ENCODE data around the gene KCNT1.

The KCNT1 gene

GRCh38 chr9:135826188-135826545 lies 124.2 kb downstream of the KCNT1 start:
- no peak for DNase-seq (ENCODE audit: low read depth)
- TF ChIP-seq MAX (IDR thresholded peaks at IDR 0.05; ENCODE audit: low read depth, low read length) (no peak), MYC (IDR thresholded peaks at IDR 0.05; ENCODE audit: low read depth, low read length) (no peak), POLR2A (IDR thresholded peaks at IDR 0.05; ENCODE audit: extremely low read depth, insufficient read length) (no peak)
- TF ChIP-seq, protein P1, sequence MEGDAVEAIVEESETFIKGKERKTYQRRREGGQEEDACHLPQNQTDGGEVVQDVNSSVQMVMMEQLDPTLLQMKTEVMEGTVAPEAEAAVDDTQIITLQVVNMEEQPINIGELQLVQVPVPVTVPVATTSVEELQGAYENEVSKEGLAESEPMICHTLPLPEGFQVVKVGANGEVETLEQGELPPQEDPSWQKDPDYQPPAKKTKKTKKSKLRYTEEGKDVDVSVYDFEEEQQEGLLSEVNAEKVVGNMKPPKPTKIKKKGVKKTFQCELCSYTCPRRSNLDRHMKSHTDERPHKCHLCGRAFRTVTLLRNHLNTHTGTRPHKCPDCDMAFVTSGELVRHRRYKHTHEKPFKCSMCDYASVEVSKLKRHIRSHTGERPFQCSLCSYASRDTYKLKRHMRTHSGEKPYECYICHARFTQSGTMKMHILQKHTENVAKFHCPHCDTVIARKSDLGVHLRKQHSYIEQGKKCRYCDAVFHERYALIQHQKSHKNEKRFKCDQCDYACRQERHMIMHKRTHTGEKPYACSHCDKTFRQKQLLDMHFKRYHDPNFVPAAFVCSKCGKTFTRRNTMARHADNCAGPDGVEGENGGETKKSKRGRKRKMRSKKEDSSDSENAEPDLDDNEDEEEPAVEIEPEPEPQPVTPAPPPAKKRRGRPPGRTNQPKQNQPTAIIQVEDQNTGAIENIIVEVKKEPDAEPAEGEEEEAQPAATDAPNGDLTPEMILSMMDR (IDR thresholded peaks at IDR 0.05; ENCODE audit: low read depth, low read length): no peak
- no peak overlapping the region for H3K4me3 ChIP-seq (ENCODE audit: low read depth, low read length)

- H3K4me3 ChIP-seq (ENCODE audit: low read depth, low read length): no peak overlapping the region
- DNase-seq (ENCODE audit: low read depth): no peak
- TF ChIP-seq MYC (IDR thresholded peaks at IDR 0.05; ENCODE audit: low read depth, low read length): no peak
- no peak for TF ChIP-seq MAX (IDR thresholded peaks at IDR 0.05; ENCODE audit: low read depth, low read length)
- TF ChIP-seq, protein P1 (IDR thresholded peaks at IDR 0.05; ENCODE audit: low read depth, low read length): no peak
- no peak for TF ChIP-seq POLR2A (IDR thresholded peaks at IDR 0.05; ENCODE audit: extremely low read depth, insufficient read length)
Observed at GRCh38 chr9:135827301-135827700, 125.3 kb downstream of the KCNT1 start.

- no peak overlapping the region for H3K4me3 ChIP-seq (ENCODE audit: low read depth, low read length)
- TF ChIP-seq MYC (IDR thresholded peaks at IDR 0.05; ENCODE audit: low read depth, low read length): no peak
- TF ChIP-seq MAX (IDR thresholded peaks at IDR 0.05; ENCODE audit: low read depth, low read length): no peak
- TF ChIP-seq, protein P1 (IDR thresholded peaks at IDR 0.05; ENCODE audit: low read depth, low read length): no peak
- TF ChIP-seq POLR2A (IDR thresholded peaks at IDR 0.05; ENCODE audit: extremely low read depth, insufficient read length): no peak
- no peak for DNase-seq (ENCODE audit: low read depth)
Observed at GRCh38 chr9:135827866-135828580, 126.0 kb downstream of the KCNT1 start.

DNA sequence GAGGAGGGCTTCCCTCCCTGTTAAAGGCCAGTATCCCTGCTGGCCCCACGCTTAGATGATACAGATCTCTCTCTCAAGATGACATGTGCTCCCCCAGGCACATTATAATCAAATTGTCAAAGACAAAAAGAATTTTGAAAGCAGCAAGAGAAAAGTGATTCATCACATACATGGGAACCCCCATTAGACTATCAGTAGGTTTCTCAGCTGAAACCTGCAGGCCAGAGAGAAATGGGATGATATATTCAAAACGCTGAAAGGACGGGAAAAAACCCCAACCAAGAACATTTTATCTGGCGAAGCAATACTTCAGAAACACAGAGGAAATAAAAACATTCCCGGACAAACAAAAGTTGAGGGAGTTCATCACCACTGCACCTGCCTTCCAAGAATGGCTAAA lies 126.7 kb downstream of the KCNT1 start:
- TF ChIP-seq MYC (IDR thresholded peaks at IDR 0.05; ENCODE audit: low read depth, low read length) (no peak), POLR2A (IDR thresholded peaks at IDR 0.05; ENCODE audit: extremely low read depth, insufficient read length) (no peak), MAX (IDR thresholded peaks at IDR 0.05; ENCODE audit: low read depth, low read length) (no peak)
- TF ChIP-seq, protein P1 (IDR thresholded peaks at IDR 0.05; ENCODE audit: low read depth, low read length): no peak

GRCh38 chr9:135830496-135830895 lies 128.5 kb downstream of the KCNT1 start:
- no peak for TF ChIP-seq MYC (IDR thresholded peaks at IDR 0.05; ENCODE audit: low read depth, low read length)
- no peak for TF ChIP-seq MAX (IDR thresholded peaks at IDR 0.05; ENCODE audit: low read depth, low read length)
- TF ChIP-seq POLR2A (IDR thresholded peaks at IDR 0.05; ENCODE audit: extremely low read depth, insufficient read length): no peak
- TF ChIP-seq, protein P1 (IDR thresholded peaks at IDR 0.05; ENCODE audit: low read depth, low read length): no peak
- no peak for DNase-seq (ENCODE audit: low read depth)
- no peak overlapping the region for H3K4me3 ChIP-seq (ENCODE audit: low read depth, low read length)

More for the DNA sequence above, 126.7 kb downstream of the KCNT1 start:
- DNase-seq (ENCODE audit: low read depth): no peak
- no peak overlapping the region for H3K4me3 ChIP-seq (ENCODE audit: low read depth, low read length)
